CD14-positive monocyte (primary cell): ENCODE measurements around the gene SCN1B. TPM values are rescaled to one million over a fixed set of nuclear protein-coding genes. Genes with fewer than 3 reads are reported as not detected.
"Not testable (repeated sequence)": the region's sequence is repeated elsewhere in the genome, so short reads cannot be mapped to it uniquely, and the experiment has no call there.

ENCODE experiments used
- DNase-seq, 3 donors: peaks; one replicate each; pipeline ENCODE4 v3.0.0-alpha.2; 2011 to 2022
- H2AFZ ChIP-seq: 2 replicates; pipeline ENCODE4 v1.6.0; 2012; ENCODE audit warnings: mild to moderate bottlenecking, low read depth, low read length, inconsistent platforms; ENCODE audit not compliant: insufficient read depth, poor library complexity, severe bottlenecking
- H3K27ac ChIP-seq, 2 donors: 1 replicate in 1 of 2; 2 replicates in 1 of 2; pipeline ENCODE4 v1.5.1; 2012 to 2013; ENCODE audit warnings: low read length in 2 of 2, control low read depth in 1 of 2, inconsistent platforms in 1 of 2, low read depth in 1 of 2, mild to moderate bottlenecking in 1 of 2
- H3K27me3 ChIP-seq, 2 donors: one replicate each; pipeline versions ENCODE4 v1.6.0 to v1.6.1; 2011 to 2013; ENCODE audit warnings: low read length in 2 of 2; ENCODE audit not compliant: control insufficient read depth in 2 of 2, insufficient read depth in 2 of 2
- H3K36me3 ChIP-seq, 2 donors: replicated peaks in 1 of 2; 1 replicate in 1 of 2; 2 replicates in 1 of 2; pipeline versions ENCODE4 v1.5.1 to v1.6.1; 2012 to 2013; ENCODE audit warnings: low read length in 2 of 2, control low read depth in 1 of 2, inconsistent platforms in 1 of 2, mild to moderate bottlenecking in 1 of 2; ENCODE audit not compliant: insufficient read depth in 2 of 2, control insufficient read depth in 1 of 2
- H3K4me1 ChIP-seq, 2 donors: 1 replicate in 1 of 2; 2 replicates in 1 of 2; pipeline versions ENCODE4 v1.5.1 to v1.6.1; 2012 to 2013; ENCODE audit warnings: low read length in 2 of 2, control low read depth in 1 of 2, inconsistent platforms in 1 of 2, mild to moderate bottlenecking in 1 of 2, moderate library complexity in 1 of 2; ENCODE audit not compliant: insufficient read depth in 2 of 2, control insufficient read depth in 1 of 2
- H3K4me2 ChIP-seq: replicated peaks from 2 replicates; pipeline ENCODE3; 2012; ENCODE audit warnings: low read length, moderate library complexity, mild to moderate bottlenecking; ENCODE audit not compliant: poor library complexity, severe bottlenecking; ENCODE audit errors: extremely low read depth
- H3K4me3 ChIP-seq, 3 experiments: fragments of 200-600 bp in 1 of 3; sonication (generic) in 1 of 3; replicated peaks in 1 of 3; 1 replicate in 2 of 3; 2 replicates in 1 of 3; pipeline ENCODE4 v1.5.1; 2011 to 2013; ENCODE audit warnings: low read length in 3 of 3, mild to moderate bottlenecking in 3 of 3, control low read depth in 2 of 3, low read depth in 2 of 3, inconsistent platforms in 1 of 3, moderate library complexity in 1 of 3
- H3K79me2 ChIP-seq: 2 replicates; pipeline ENCODE4 v1.6.0; 2012; ENCODE audit warnings: mild to moderate bottlenecking, control low read depth, inconsistent platforms, low read length, moderate library complexity; ENCODE audit not compliant: insufficient read depth
- H3K9ac ChIP-seq: 2 replicates; pipeline ENCODE4 v1.6.0; 2017; ENCODE audit warnings: low read length, mild to moderate bottlenecking; ENCODE audit not compliant: insufficient read depth, poor library complexity, severe bottlenecking
- H3K9me3 ChIP-seq, 2 donors: replicated peaks in 1 of 2; 1 replicate in 1 of 2; 2 replicates in 1 of 2; pipeline versions ENCODE4 v1.5.1 to v1.6.1; 2012 to 2013; ENCODE audit warnings: low read length in 2 of 2, control low read depth in 1 of 2; ENCODE audit not compliant: control insufficient read depth in 1 of 2, insufficient read depth in 1 of 2
- H4K20me1 ChIP-seq: 2 replicates; pipeline ENCODE4 v1.6.0; 2012; ENCODE audit warnings: mild to moderate bottlenecking, low read length, control low read depth, moderate library complexity; ENCODE audit not compliant: insufficient read depth
- H3K27ac Mint-ChIP-seq, 7 donors: one replicate each; pipeline ENCODE4 v1.8.0; 2020; ENCODE audit warnings: mild to moderate bottlenecking in 7 of 7, mixed read lengths in 7 of 7, moderate library complexity in 6 of 7, inconsistent platforms in 2 of 7
- H3K27me3 Mint-ChIP-seq, 3 donors: one replicate each; pipeline ENCODE4 v1.8.0; 2021 to 2022; ENCODE audit warnings: low read depth in 3 of 3, mild to moderate bottlenecking in 3 of 3, mixed read lengths in 3 of 3, moderate library complexity in 3 of 3, inconsistent platforms in 1 of 3
- H3K36me3 Mint-ChIP-seq, 2 donors: one replicate each; pipeline ENCODE4 v1.8.0; 2020; ENCODE audit warnings: mixed read lengths in 2 of 2, inconsistent platforms in 1 of 2, mild to moderate bottlenecking in 1 of 2
- H3K4me1 Mint-ChIP-seq: one replicate; pipeline ENCODE4 v1.8.0; 2020; ENCODE audit warnings: mild to moderate bottlenecking, mixed read lengths
- H3K4me3 Mint-ChIP-seq, 2 donors: one replicate each; pipeline ENCODE4 v1.8.0; 2020; ENCODE audit warnings: mild to moderate bottlenecking in 2 of 2, mixed read lengths in 2 of 2, moderate library complexity in 1 of 2
- H3K9me3 Mint-ChIP-seq, 7 donors: one replicate each; pipeline ENCODE4 v1.8.0; 2020 to 2022; ENCODE audit warnings: mixed read lengths in 7 of 7, mild to moderate bottlenecking in 6 of 7, moderate library complexity in 6 of 7, inconsistent platforms in 2 of 7
- CTCF ChIP-seq: fragments of 200-600 bp; IDR thresholded peaks from one replicate; pipeline ENCODE4 v1.8.0; 2022; ENCODE audit warnings: antibody characterized with exemption, mild to moderate bottlenecking
- WGBS: methylation state at CpG from one replicate; pipeline ENCODE4 v1.1.5; 2013; ENCODE audit warnings: missing lambda C conversion rate; ENCODE audit not compliant: insufficient coverage; 5-methylcytosine and 5-hydroxymethylcytosine counted together
- intact Hi-C, 2 donors: fragments of 100-400 bp; cut with micrococcal nuclease; formaldehyde crosslinking; loops; one replicate each; pipeline versions ENCODE4 v1.15.0 to v1.15.1; 2023
- polyA plus RNA-seq, 3 donors: library from polyadenylated mRNA; depleted of rRNA in 1 of 3; unstranded in 2 of 3; stranded (reverse) in 1 of 3; fragments of 300-500 nt in 2 of 3; fragments of >200 nt in 1 of 3; fragmentation: Illumina TruSeq in 2 of 3; gene quantifications; 1 replicate in 2 of 3; 2 replicates in 1 of 3; pipeline ENCODE4 v1.2.3, GENCODE V29; 2012 to 2021

SCN1B gene
- polyA plus RNA-seq, 3 donors, result 0.08 to 0.68 TPM; not detected in 1

GRCh38 chr19:34991542-34992333 is 38.5 kb upstream of the SCN1B start:
- H3K4me1 ChIP-seq, result peaks cover 15 to 37% of the 10 kb centered on the region in 2 donors
- peaks cover 0 to 8% of the 10 kb centered on the region in 2 donors for H3K9me3 ChIP-seq
- no peaks in the 10 kb centered on the region for H4K20me1 ChIP-seq
- Mint-ChIP-seq H3K4me1 (peaks cover 33% of the 10 kb centered on the region), H3K4me3 (no peak overlapping the region), H3K27me3 (peaks cover 0 to 4% (median 3%) of the 10 kb centered on the region in 3 donors), H3K27ac (no peak overlapping the region), H3K36me3 (no peaks in the 10 kb centered on the region), H3K9me3 (peaks cover 0 to 8% (median 3%) of the 10 kb centered on the region in 7 donors)
- no peak for TF ChIP-seq CTCF
- no peaks in the 10 kb centered on the region for H3K36me3 ChIP-seq
- no peak overlapping the region for H3K27ac ChIP-seq
- H3K4me3 ChIP-seq, result no peak overlapping the region
- 94% methylated on average over 2 of the region's 8 CpGs for WGBS
- H2AFZ ChIP-seq, result no peak overlapping the region
- H3K9ac ChIP-seq, result no peak overlapping the region
- H3K79me2 ChIP-seq, result no peaks in the 10 kb centered on the region
- no peak for DNase-seq
- no peaks in the 10 kb centered on the region for H3K27me3 ChIP-seq
- intact Hi-C loops, result no loop called here
- no peak overlapping the region for H3K4me2 ChIP-seq

- H3K36me3 Mint-ChIP-seq, H2AFZ ChIP-seq, H4K20me1 ChIP-seq, H3K9me3 Mint-ChIP-seq, H3K27ac Mint-ChIP-seq, H3K4me3 ChIP-seq, H3K4me2 ChIP-seq, H3K36me3 ChIP-seq, H3K4me3 Mint-ChIP-seq, H3K9me3 ChIP-seq, H3K27ac ChIP-seq, DNase-seq, H3K27me3 ChIP-seq, H3K9ac ChIP-seq, H3K79me2 ChIP-seq, H3K27me3 Mint-ChIP-seq, intact Hi-C loops: not testable (repeated sequence)
- peaks cover 24 to 46% of the 10 kb centered on the region in 2 donors for H3K4me1 ChIP-seq
- peaks cover 42% of the 10 kb centered on the region for H3K4me1 Mint-ChIP-seq
- WGBS, result 100% methylated on average over 1 of the region's 7 CpGs
These were observed 37.7 kb upstream of the SCN1B start for GRCh38 chr19:34992582-34992981.
